ENCODE measurements around the gene COPG1. TPM values are rescaled to one million over a fixed set of nuclear protein-coding genes. Genes with fewer than 3 reads are reported as not detected.

The COPG1 gene
- total RNA-seq, 1 donor from 2014 or later: 169 TPM

DNA sequence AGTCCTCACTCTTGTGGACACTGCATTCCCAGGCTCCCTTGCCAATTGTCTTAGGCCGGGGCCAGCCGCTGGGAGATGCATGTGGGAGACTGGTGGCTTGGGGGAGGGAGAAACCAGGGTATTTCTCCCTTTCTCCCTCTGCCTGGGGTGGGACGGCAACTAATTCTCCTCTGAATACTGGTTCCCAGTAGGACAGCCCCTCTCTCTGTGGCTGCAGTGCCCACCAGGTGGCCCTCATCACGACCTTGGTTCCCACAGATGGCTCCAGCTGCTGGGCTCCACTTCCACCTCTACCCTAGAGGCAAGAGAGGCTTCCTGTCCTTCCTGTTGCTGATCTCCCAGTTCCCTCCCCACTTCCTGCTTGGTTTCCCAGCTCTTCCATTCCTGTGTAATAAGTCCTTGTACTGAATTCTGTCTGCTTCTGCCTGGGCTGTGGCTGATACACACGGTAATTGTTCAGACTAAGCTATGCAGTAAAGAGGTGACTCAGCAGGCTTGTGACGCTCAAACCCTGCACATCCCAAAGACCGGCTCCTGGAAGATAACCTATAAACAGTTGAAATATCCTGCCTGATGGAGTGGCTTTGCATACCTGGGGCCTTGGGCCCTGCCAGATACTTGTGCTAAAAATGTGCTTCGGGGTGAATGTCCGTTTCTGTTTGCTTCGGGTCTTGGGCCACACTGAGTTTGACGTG lies 20.4 kb upstream of the COPG1 start:
- Mint-ChIP-seq H3K9me3 (no peaks in the 10 kb centered on the region), H3K4me1 (ENCODE audit: unreplicated experiment) (no peaks in the 10 kb centered on the region)
- no peak for DNase-seq (ENCODE audit: extremely low spot score, unreplicated experiment)

DNA sequence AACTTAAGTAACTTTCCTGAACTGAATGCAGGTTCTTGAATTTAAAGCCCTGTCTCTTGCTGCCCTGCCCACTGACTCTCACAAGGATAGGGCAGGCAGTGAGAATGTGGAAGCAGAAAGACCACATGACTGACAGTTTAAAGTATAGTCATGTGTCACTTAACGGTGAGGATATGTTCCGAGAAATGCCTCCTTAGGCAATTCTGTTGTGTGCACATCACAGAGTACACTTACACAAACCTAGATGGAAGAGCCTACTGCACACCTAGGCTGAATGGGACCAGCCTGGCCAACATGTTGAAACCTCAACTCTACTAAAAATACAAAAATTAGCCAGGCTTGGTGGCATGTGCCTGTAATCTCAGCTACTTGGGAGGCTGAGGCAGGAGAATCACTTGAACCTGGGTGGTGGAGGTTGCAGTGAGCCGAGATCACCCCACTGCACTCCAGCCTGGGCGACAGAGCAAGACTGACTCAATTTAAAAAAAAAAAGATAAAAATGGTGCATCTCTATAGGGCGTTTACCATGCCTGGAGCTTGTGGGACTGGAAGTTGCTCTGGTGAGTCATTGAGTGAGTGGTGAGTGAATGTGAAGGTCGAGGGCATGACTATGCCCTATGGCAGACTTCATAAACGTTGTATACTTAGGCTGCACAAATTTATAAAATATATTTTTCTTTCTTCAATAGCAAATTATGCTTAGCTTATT lies 18.9 kb upstream of the COPG1 start:
- Mint-ChIP-seq H3K27me3 (peaks cover 3% of the 10 kb centered on the region), H3K9me3 (no peaks in the 10 kb centered on the region), H3K27ac (no peak overlapping the region), H3K36me3 (no peaks in the 10 kb centered on the region), H3K4me3 (no peak overlapping the region), H3K4me1 (ENCODE audit: unreplicated experiment) (no peaks in the 10 kb centered on the region)
- no peak for DNase-seq (ENCODE audit: extremely low spot score, unreplicated experiment)
- TF ChIP-seq, protein P1, sequence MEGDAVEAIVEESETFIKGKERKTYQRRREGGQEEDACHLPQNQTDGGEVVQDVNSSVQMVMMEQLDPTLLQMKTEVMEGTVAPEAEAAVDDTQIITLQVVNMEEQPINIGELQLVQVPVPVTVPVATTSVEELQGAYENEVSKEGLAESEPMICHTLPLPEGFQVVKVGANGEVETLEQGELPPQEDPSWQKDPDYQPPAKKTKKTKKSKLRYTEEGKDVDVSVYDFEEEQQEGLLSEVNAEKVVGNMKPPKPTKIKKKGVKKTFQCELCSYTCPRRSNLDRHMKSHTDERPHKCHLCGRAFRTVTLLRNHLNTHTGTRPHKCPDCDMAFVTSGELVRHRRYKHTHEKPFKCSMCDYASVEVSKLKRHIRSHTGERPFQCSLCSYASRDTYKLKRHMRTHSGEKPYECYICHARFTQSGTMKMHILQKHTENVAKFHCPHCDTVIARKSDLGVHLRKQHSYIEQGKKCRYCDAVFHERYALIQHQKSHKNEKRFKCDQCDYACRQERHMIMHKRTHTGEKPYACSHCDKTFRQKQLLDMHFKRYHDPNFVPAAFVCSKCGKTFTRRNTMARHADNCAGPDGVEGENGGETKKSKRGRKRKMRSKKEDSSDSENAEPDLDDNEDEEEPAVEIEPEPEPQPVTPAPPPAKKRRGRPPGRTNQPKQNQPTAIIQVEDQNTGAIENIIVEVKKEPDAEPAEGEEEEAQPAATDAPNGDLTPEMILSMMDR (conservative IDR thresholded peaks at IDR 0.05): no peak

More for the DNA sequence above, 20.4 kb upstream of the COPG1 start:
- Mint-ChIP-seq H3K27ac (no peak overlapping the region), H3K36me3 (no peaks in the 10 kb centered on the region), H3K27me3 (peaks cover 6% of the 10 kb centered on the region), H3K4me3 (no peak overlapping the region)
- TF ChIP-seq, protein P1 (conservative IDR thresholded peaks at IDR 0.05): no peak

- no peak overlapping the region for H3K27ac Mint-ChIP-seq
- no peaks in the 10 kb centered on the region for H3K9me3 Mint-ChIP-seq
- H3K36me3 Mint-ChIP-seq: no peaks in the 10 kb centered on the region
- no peak for DNase-seq (ENCODE audit: extremely low spot score, unreplicated experiment)
- H3K27me3 Mint-ChIP-seq: peaks cover 3% of the 10 kb centered on the region
- no peaks in the 10 kb centered on the region for H3K4me1 Mint-ChIP-seq (ENCODE audit: unreplicated experiment)
- TF ChIP-seq, protein P1 (conservative IDR thresholded peaks at IDR 0.05): no peak
- H3K4me3 Mint-ChIP-seq: no peak overlapping the region
Measured at GRCh38 chr3:129231331-129232119, 17.9 kb upstream of the COPG1 start.

DNA sequence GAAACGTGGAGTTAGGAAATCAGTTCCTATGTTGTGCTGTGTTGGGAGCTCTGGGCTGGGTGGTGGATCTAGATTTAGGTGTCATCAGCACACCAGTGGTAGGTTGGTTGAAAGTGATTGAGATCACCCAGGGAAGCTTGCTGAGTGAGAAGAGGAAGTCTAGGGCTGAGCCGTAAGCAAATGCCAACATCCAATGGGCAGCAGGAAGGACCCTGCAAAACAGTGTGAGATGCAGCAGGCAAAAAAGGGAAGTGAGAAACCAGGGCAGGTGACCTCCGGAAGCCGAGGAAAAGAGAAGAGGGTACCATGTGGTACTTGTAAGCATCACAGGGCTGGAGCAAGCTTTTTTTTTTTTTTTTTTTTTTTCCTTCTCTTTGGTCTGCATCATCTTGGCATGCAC lies 15.9 kb upstream of the COPG1 start:
- Mint-ChIP-seq H3K27me3 (peaks cover 3% of the 10 kb centered on the region), H3K36me3 (no peaks in the 10 kb centered on the region), H3K4me3 (no peak overlapping the region), H3K4me1 (ENCODE audit: unreplicated experiment) (no peaks in the 10 kb centered on the region), H3K9me3 (no peaks in the 10 kb centered on the region), H3K27ac (no peak overlapping the region)
- no peak for DNase-seq (ENCODE audit: extremely low spot score, unreplicated experiment)
- TF ChIP-seq, protein P1 (conservative IDR thresholded peaks at IDR 0.05): no peak

GRCh38 chr3:129234441-129234840 lies 15.0 kb upstream of the COPG1 start:
- no peaks in the 10 kb centered on the region for H3K9me3 Mint-ChIP-seq
- H3K27ac Mint-ChIP-seq: no peak overlapping the region
- TF ChIP-seq, protein P1 (conservative IDR thresholded peaks at IDR 0.05): no peak
- no peaks in the 10 kb centered on the region for H3K36me3 Mint-ChIP-seq
- no peaks in the 10 kb centered on the region for H3K4me1 Mint-ChIP-seq (ENCODE audit: unreplicated experiment)
- no peak overlapping the region for H3K4me3 Mint-ChIP-seq
- H3K27me3 Mint-ChIP-seq: peaks cover 3% of the 10 kb centered on the region
- no peak for DNase-seq (ENCODE audit: extremely low spot score, unreplicated experiment)
